Measurements from ENCODE around the gene SCARB2. TPM values are rescaled to one million over a fixed set of nuclear protein-coding genes. Genes with fewer than 3 reads are reported as not detected.

The SCARB2 gene
- total RNA-seq, 1 experiment from 2014 or later: 37.6 TPM

- Histone ChIP-seq H2AFZ (no peak overlapping the region), H3K27ac (no peak overlapping the region), H3K79me2 (ENCODE audit: low read depth) (peaks cover 32% of the 10 kb centered on the region), H3K4me3 (no peak overlapping the region), H3K4me2 (no peak overlapping the region), H4K20me1 (ENCODE audit: insufficient read depth) (peaks cover 9% of the 10 kb centered on the region), H3K4me1 (replicated peaks; ENCODE audit: insufficient read depth) (peaks cover 6% of the 10 kb centered on the region), H3F3A (ENCODE audit: insufficient read depth, low read depth) (no peaks in the 10 kb centered on the region), H3K27me3 (ENCODE audit: insufficient read depth, low read depth) (no peaks in the 10 kb centered on the region), H3K9me2 (ENCODE audit: insufficient read depth) (no peaks in the 10 kb centered on the region), H3K36me3 (ENCODE audit: low read depth) (no peaks in the 10 kb centered on the region; the same call in 1 of the 2 replicates), H3K9me3 (ENCODE audit: insufficient read depth, low read depth) (no peaks in the 10 kb centered on the region)
- CTCF ChIA-PET: no interaction called here
- POLR2A ChIA-PET (ENCODE audit: unreplicated experiment): interaction anchor here (0.6 to 0.7 kb wide), 2 partner anchors 163 to 962 kb away, joined by 3 read pairs; no protein-coding TSS in a partner anchor
- no peak for DNase-seq
- no TSS peak for BruUV-seq (replicated peaks)
- no peak for TF ChIP-seq CTCF (conservative IDR thresholded peaks at IDR 0.05)
- TF ChIP-seq EZH2 (IDR thresholded peaks at IDR 0.05; ENCODE audit: low read depth): no peak
- intact Hi-C loops (cut with micrococcal nuclease; ENCODE audit: unreplicated experiment): no loop called here
These were observed 72.4 kb downstream of the SCARB2 start for GRCh38 chr4:76141241-76141640.

- no peaks in the 10 kb centered on the region for H3K27me3 ChIP-seq (ENCODE audit: insufficient read depth, low read depth)
- no peak overlapping the region for H3K4me3 ChIP-seq
- H2AFZ ChIP-seq: no peak overlapping the region
- no peak overlapping the region for H3K4me2 ChIP-seq
- peaks cover 6% of the 10 kb centered on the region; the same call in 1 of the 2 replicates for H3K36me3 ChIP-seq (ENCODE audit: low read depth)
- no TSS peak for BruUV-seq (replicated peaks)
- H3K9me3 ChIP-seq (ENCODE audit: insufficient read depth, low read depth): no peaks in the 10 kb centered on the region
- ChIA-PET POLR2A (ENCODE audit: unreplicated experiment) (no interaction called here), CTCF (no interaction called here)
- H3K9me2 ChIP-seq (ENCODE audit: insufficient read depth): no peaks in the 10 kb centered on the region
- H4K20me1 ChIP-seq (ENCODE audit: insufficient read depth): peaks cover 4% of the 10 kb centered on the region; the same call in 1 of the 2 replicates
- H3K79me2 ChIP-seq (ENCODE audit: low read depth): no peaks in the 10 kb centered on the region; the same call in 1 of the 2 replicates
- H3K27ac ChIP-seq: no peak overlapping the region
- no peaks in the 10 kb centered on the region for H3F3A ChIP-seq (ENCODE audit: insufficient read depth, low read depth)
- H3K4me1 ChIP-seq (replicated peaks; ENCODE audit: insufficient read depth): no peaks in the 10 kb centered on the region
- no peak for TF ChIP-seq CTCF (conservative IDR thresholded peaks at IDR 0.05)
- TF ChIP-seq EZH2 (IDR thresholded peaks at IDR 0.05; ENCODE audit: low read depth): no peak
- intact Hi-C loops (cut with micrococcal nuclease; ENCODE audit: unreplicated experiment): no loop called here
- no peak for DNase-seq
These were observed 85.9 kb downstream of the SCARB2 start for GRCh38 chr4:76127754-76128153.

- Histone ChIP-seq H3K4me3 (no peak overlapping the region), H3K27me3 (ENCODE audit: insufficient read depth, low read depth) (no peaks in the 10 kb centered on the region), H2AFZ (no peak overlapping the region), H3K9me2 (ENCODE audit: insufficient read depth) (no peaks in the 10 kb centered on the region), H3K4me1 (replicated peaks; ENCODE audit: insufficient read depth) (no peaks in the 10 kb centered on the region), H3K79me2 (ENCODE audit: low read depth) (no peaks in the 10 kb centered on the region; the same call in 1 of the 2 replicates), H3K9me3 (ENCODE audit: insufficient read depth, low read depth) (no peaks in the 10 kb centered on the region), H3F3A (ENCODE audit: insufficient read depth, low read depth) (no peaks in the 10 kb centered on the region), H3K36me3 (ENCODE audit: low read depth) (peaks cover 6% of the 10 kb centered on the region; the same call in 1 of the 2 replicates), H4K20me1 (ENCODE audit: insufficient read depth) (peaks cover 4% of the 10 kb centered on the region; the same call in 1 of the 2 replicates), H3K4me2 (no peak overlapping the region), H3K27ac (no peak overlapping the region)
- intact Hi-C loops (cut with micrococcal nuclease; ENCODE audit: unreplicated experiment): no loop called here
- ChIA-PET POLR2A (ENCODE audit: unreplicated experiment) (no interaction called here), CTCF (no interaction called here)
- BruUV-seq (replicated peaks): no TSS peak
- TF ChIP-seq CTCF (conservative IDR thresholded peaks at IDR 0.05): no peak
- TF ChIP-seq EZH2 (IDR thresholded peaks at IDR 0.05; ENCODE audit: low read depth): no peak
- no peak for DNase-seq
These were observed 87.8 kb downstream of the SCARB2 start for GRCh38 chr4:76125816-76126215.

All from PC-9 (cell line).